ENCODE results near the gene RNF31.
A peak's percentile ranks its signal among the peaks of the same experiment; 100 is the strongest.

The RNF31 gene

GRCh38 chr14:24155100-24155499 is 7.8 kb downstream of the RNF31 start:
- Histone ChIP-seq H3K4me3 (ENCODE audit: low read length) (no peak overlapping the region), H3K27me3 (ENCODE audit: control insufficient read depth, insufficient read depth, low read length) (no peaks in the 10 kb centered on the region), H3K9ac (ENCODE audit: low read depth, low read length) (no peak overlapping the region), H3K4me2 (ENCODE audit: low read length) (no peak overlapping the region), H3K4me1 (ENCODE audit: control insufficient read depth, insufficient read depth, low read length) (no peaks in the 10 kb centered on the region), H3K9me3 (replicated peaks; ENCODE audit: low read length) (no peaks in the 10 kb centered on the region), H3K36me3 (ENCODE audit: insufficient read depth, low read length) (peaks cover 65% of the 10 kb centered on the region)

- Histone ChIP-seq H3K9ac (ENCODE audit: low read depth, low read length) (no peak overlapping the region), H3K36me3 (ENCODE audit: insufficient read depth, low read length) (peaks cover 56% of the 10 kb centered on the region), H3K9me3 (replicated peaks; ENCODE audit: low read length) (no peaks in the 10 kb centered on the region), H3K4me3 (ENCODE audit: low read length) (no peak overlapping the region), H3K4me1 (ENCODE audit: control insufficient read depth, insufficient read depth, low read length) (peaks cover 11% of the 10 kb centered on the region), H3K27me3 (ENCODE audit: control insufficient read depth, insufficient read depth, low read length) (no peaks in the 10 kb centered on the region), H3K4me2 (ENCODE audit: low read length) (no peak overlapping the region)
Observed at GRCh38 chr14:24156840-24157239, 9.5 kb downstream of the RNF31 start.

GRCh38 chr14:24157331-24157730 is 10.0 kb downstream of the RNF31 start:
- peaks cover 16% of the 10 kb centered on the region for H3K4me1 ChIP-seq (ENCODE audit: control insufficient read depth, insufficient read depth, low read length)
- H3K27me3 ChIP-seq (ENCODE audit: control insufficient read depth, insufficient read depth, low read length) = no peaks in the 10 kb centered on the region
- H3K9ac ChIP-seq (ENCODE audit: low read depth, low read length) = no peak overlapping the region
- H3K4me2 ChIP-seq (ENCODE audit: low read length) = no peak overlapping the region
- peaks cover 53% of the 10 kb centered on the region for H3K36me3 ChIP-seq (ENCODE audit: insufficient read depth, low read length)
- no peak overlapping the region for H3K4me3 ChIP-seq (ENCODE audit: low read length)
- H3K9me3 ChIP-seq (replicated peaks; ENCODE audit: low read length) = no peaks in the 10 kb centered on the region

GRCh38 chr14:24159777-24160498 is 12.6 kb downstream of the RNF31 start:
- H3K4me1 ChIP-seq (ENCODE audit: control insufficient read depth, insufficient read depth, low read length) = peaks cover 17% of the 10 kb centered on the region
- H3K27me3 ChIP-seq (ENCODE audit: control insufficient read depth, insufficient read depth, low read length) = no peaks in the 10 kb centered on the region
- no peak overlapping the region for H3K4me2 ChIP-seq (ENCODE audit: low read length)
- no peaks in the 10 kb centered on the region for H3K9me3 ChIP-seq (replicated peaks; ENCODE audit: low read length)
- no peak overlapping the region for H3K9ac ChIP-seq (ENCODE audit: low read depth, low read length)
- peaks cover 66% of the 10 kb centered on the region for H3K36me3 ChIP-seq (ENCODE audit: insufficient read depth, low read length)
- no peak overlapping the region for H3K4me3 ChIP-seq (ENCODE audit: low read length)

- no peaks in the 10 kb centered on the region for H3K9me3 ChIP-seq (replicated peaks; ENCODE audit: low read length)
- H3K4me1 ChIP-seq (ENCODE audit: control insufficient read depth, insufficient read depth, low read length) = peaks cover 17% of the 10 kb centered on the region
- H3K9ac ChIP-seq (ENCODE audit: low read depth, low read length) = no peak overlapping the region
- peaks cover 66% of the 10 kb centered on the region for H3K36me3 ChIP-seq (ENCODE audit: insufficient read depth, low read length)
- no peak overlapping the region for H3K4me2 ChIP-seq (ENCODE audit: low read length)
- no peak overlapping the region for H3K4me3 ChIP-seq (ENCODE audit: low read length)
- H3K27me3 ChIP-seq (ENCODE audit: control insufficient read depth, insufficient read depth, low read length) = no peaks in the 10 kb centered on the region
Observed at GRCh38 chr14:24160499-24160849, 13.2 kb downstream of the RNF31 start.

- peaks cover 67% of the 10 kb centered on the region for H3K36me3 ChIP-seq (ENCODE audit: insufficient read depth, low read length)
- no peaks in the 10 kb centered on the region for H3K9me3 ChIP-seq (replicated peaks; ENCODE audit: low read length)
- peak within 1 kb of the TSS; percentile 93 for H3K4me2 ChIP-seq (ENCODE audit: low read length)
- peaks cover 17% of the 10 kb centered on the region for H3K4me1 ChIP-seq (ENCODE audit: control insufficient read depth, insufficient read depth, low read length)
- H3K27me3 ChIP-seq (ENCODE audit: control insufficient read depth, insufficient read depth, low read length) = no peaks in the 10 kb centered on the region
- H3K9ac ChIP-seq (ENCODE audit: low read depth, low read length) = peak within 1 kb of the TSS; percentile 84
- peak within 1 kb of the TSS; percentile 76 for H3K4me3 ChIP-seq (ENCODE audit: low read length)
Observed at GRCh38 chr14:24160850-24161804, 13.8 kb downstream of the RNF31 start, which contains the start of gene IRF9. IRF9 (plus strand) TSS chr14:24161265; CDS start chr14:24162145, 880 bp downstream.

- peak overlapping the region; percentile 84 for H3K9ac ChIP-seq (ENCODE audit: low read depth, low read length)
- no peaks in the 10 kb centered on the region for H3K9me3 ChIP-seq (replicated peaks; ENCODE audit: low read length)
- peaks cover 69% of the 10 kb centered on the region for H3K36me3 ChIP-seq (ENCODE audit: insufficient read depth, low read length)
- H3K4me3 ChIP-seq (ENCODE audit: low read length) = peak overlapping the region; percentile 76
- peaks cover 17% of the 10 kb centered on the region for H3K4me1 ChIP-seq (ENCODE audit: control insufficient read depth, insufficient read depth, low read length)
- H3K27me3 ChIP-seq (ENCODE audit: control insufficient read depth, insufficient read depth, low read length) = no peaks in the 10 kb centered on the region
- H3K4me2 ChIP-seq (ENCODE audit: low read length) = peak overlapping the region; percentile 93
Observed at GRCh38 chr14:24162093-24162492, 14.8 kb downstream of the RNF31 start.

GRCh38 chr14:24164518-24164991 is 17.3 kb downstream of the RNF31 start:
- Histone ChIP-seq H3K4me2 (ENCODE audit: low read length) (no peak overlapping the region), H3K9ac (ENCODE audit: low read depth, low read length) (no peak overlapping the region), H3K36me3 (ENCODE audit: insufficient read depth, low read length) (peaks cover 59% of the 10 kb centered on the region), H3K27me3 (ENCODE audit: control insufficient read depth, insufficient read depth, low read length) (no peaks in the 10 kb centered on the region), H3K9me3 (replicated peaks; ENCODE audit: low read length) (no peaks in the 10 kb centered on the region), H3K4me1 (ENCODE audit: control insufficient read depth, insufficient read depth, low read length) (peaks cover 17% of the 10 kb centered on the region), H3K4me3 (ENCODE audit: low read length) (no peak overlapping the region)

- Histone ChIP-seq H3K4me1 (ENCODE audit: control insufficient read depth, insufficient read depth, low read length) (peaks cover 14% of the 10 kb centered on the region), H3K9me3 (replicated peaks; ENCODE audit: low read length) (no peaks in the 10 kb centered on the region), H3K36me3 (ENCODE audit: insufficient read depth, low read length) (peaks cover 46% of the 10 kb centered on the region), H3K27me3 (ENCODE audit: control insufficient read depth, insufficient read depth, low read length) (no peaks in the 10 kb centered on the region), H3K9ac (ENCODE audit: low read depth, low read length) (no peak overlapping the region), H3K4me3 (ENCODE audit: low read length) (no peak overlapping the region), H3K4me2 (ENCODE audit: low read length) (no peak overlapping the region)
Observed at GRCh38 chr14:24165785-24166184, 18.5 kb downstream of the RNF31 start.

- H3K9me3 ChIP-seq (replicated peaks; ENCODE audit: low read length) = no peaks in the 10 kb centered on the region
- no peak overlapping the region for H3K4me3 ChIP-seq (ENCODE audit: low read length)
- H3K4me1 ChIP-seq (ENCODE audit: control insufficient read depth, insufficient read depth, low read length) = no peaks in the 10 kb centered on the region
- H3K9ac ChIP-seq (ENCODE audit: low read depth, low read length) = no peak overlapping the region
- peaks cover 46% of the 10 kb centered on the region for H3K36me3 ChIP-seq (ENCODE audit: insufficient read depth, low read length)
- H3K27me3 ChIP-seq (ENCODE audit: control insufficient read depth, insufficient read depth, low read length) = no peaks in the 10 kb centered on the region
- H3K4me2 ChIP-seq (ENCODE audit: low read length) = no peak overlapping the region
Observed at GRCh38 chr14:24167469-24168114, 20.3 kb downstream of the RNF31 start.
